Measurements from ENCODE around the gene PRSS3. TPM values are rescaled to one million over a fixed set of nuclear protein-coding genes. Genes with fewer than 3 reads are reported as not detected.

PRSS3 gene
- total RNA-seq, 3 donors from 2014 or later (not counting 1 experiment from before 2014, with no cell fraction given): 3.4 TPM; not detected in 2

DNA sequence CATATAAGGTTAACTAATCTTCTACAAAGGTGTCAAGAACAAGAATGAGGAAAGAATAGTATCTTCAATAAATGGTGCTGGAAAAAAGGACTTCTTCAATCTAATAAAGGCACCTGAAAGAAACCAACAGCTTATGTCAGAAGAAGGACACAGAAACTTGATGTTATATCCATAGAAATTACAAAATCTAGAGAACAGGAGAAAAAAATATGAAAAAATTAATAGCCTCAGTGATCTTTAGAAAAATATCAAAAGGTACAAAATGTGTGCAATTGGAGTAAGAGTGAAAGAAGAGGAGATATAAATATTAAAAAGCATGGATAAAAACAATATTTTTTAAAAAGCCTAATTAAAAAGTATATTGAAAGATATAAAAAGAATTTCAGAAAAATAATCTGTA, 18.8 kb upstream of the PRSS3 start:
- intact Hi-C loops (cut with micrococcal nuclease): no loop called here
- H3K27ac ChIP-seq (ENCODE audit: low read length): no peak overlapping the region
- DNase-seq: no peak
- Mint-ChIP-seq H3K27me3 (ENCODE audit: low read depth in 2 of 2) (peaks cover 5 to 22% of the 10 kb centered on the region in 2 donors), H3K4me3 (peak overlapping the region; percentile 31), H3K9me3 (no peaks in the 10 kb centered on the region), H3K36me3 (no peaks in the 10 kb centered on the region), H3K4me1 (peaks cover 5% of the 10 kb centered on the region in 2 donors), H3K27ac (no peak overlapping the region)
- H3K4me1 ChIP-seq (ENCODE audit: control insufficient read depth, insufficient read depth, low read length): no peaks in the 10 kb centered on the region
- TF ChIP-seq, protein P1, sequence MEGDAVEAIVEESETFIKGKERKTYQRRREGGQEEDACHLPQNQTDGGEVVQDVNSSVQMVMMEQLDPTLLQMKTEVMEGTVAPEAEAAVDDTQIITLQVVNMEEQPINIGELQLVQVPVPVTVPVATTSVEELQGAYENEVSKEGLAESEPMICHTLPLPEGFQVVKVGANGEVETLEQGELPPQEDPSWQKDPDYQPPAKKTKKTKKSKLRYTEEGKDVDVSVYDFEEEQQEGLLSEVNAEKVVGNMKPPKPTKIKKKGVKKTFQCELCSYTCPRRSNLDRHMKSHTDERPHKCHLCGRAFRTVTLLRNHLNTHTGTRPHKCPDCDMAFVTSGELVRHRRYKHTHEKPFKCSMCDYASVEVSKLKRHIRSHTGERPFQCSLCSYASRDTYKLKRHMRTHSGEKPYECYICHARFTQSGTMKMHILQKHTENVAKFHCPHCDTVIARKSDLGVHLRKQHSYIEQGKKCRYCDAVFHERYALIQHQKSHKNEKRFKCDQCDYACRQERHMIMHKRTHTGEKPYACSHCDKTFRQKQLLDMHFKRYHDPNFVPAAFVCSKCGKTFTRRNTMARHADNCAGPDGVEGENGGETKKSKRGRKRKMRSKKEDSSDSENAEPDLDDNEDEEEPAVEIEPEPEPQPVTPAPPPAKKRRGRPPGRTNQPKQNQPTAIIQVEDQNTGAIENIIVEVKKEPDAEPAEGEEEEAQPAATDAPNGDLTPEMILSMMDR (IDR thresholded peaks at IDR 0.05): no peak
- H3K4me3 ChIP-seq (ENCODE audit: low read length): no peak overlapping the region
- no peak for ATAC-seq
- no peaks in the 10 kb centered on the region for H3K27me3 ChIP-seq (ENCODE audit: control insufficient read depth, insufficient read depth, low read length)
- H3K36me3 ChIP-seq (ENCODE audit: control insufficient read depth, insufficient read depth, low read length): no peaks in the 10 kb centered on the region
- no peaks in the 10 kb centered on the region for H3K9me3 ChIP-seq (ENCODE audit: control insufficient read depth, insufficient read depth, low read length)

GRCh38 chr9:33778700-33779351, 16.5 kb upstream of the PRSS3 start:
- 18% methylated on average over 6 of the region's 6 CpGs for WGBS (ENCODE audit: insufficient coverage)
- H3K27me3 Mint-ChIP-seq (ENCODE audit: low read depth in 2 of 2): peaks cover 11 to 13% of the 10 kb centered on the region in 2 donors
- intact Hi-C loops (cut with micrococcal nuclease): loop anchor here (1.0 kb wide), 2 partner anchors 41 to 155 kb away; no protein-coding TSS in a partner anchor
- no peak overlapping the region for H3K27ac Mint-ChIP-seq
- H3K9me3 ChIP-seq (ENCODE audit: control insufficient read depth, insufficient read depth, low read length): no peaks in the 10 kb centered on the region
- TF ChIP-seq, protein P1 (IDR thresholded peaks at IDR 0.05): peak; percentile 83
- no peaks in the 10 kb centered on the region for H3K4me1 ChIP-seq (ENCODE audit: control insufficient read depth, insufficient read depth, low read length)
- DNase-seq: peak; percentile 28 to 81
- no peaks in the 10 kb centered on the region for H3K36me3 Mint-ChIP-seq
- ATAC-seq: peak; percentile 87 to 98 (median 96)
- no peak overlapping the region for H3K27ac ChIP-seq (ENCODE audit: low read length)
- H3K4me3 ChIP-seq (ENCODE audit: low read length): no peak overlapping the region
- H3K4me1 Mint-ChIP-seq: peaks cover 5% of the 10 kb centered on the region in 2 donors
- no peaks in the 10 kb centered on the region for H3K9me3 Mint-ChIP-seq
- no peaks in the 10 kb centered on the region for H3K27me3 ChIP-seq (ENCODE audit: control insufficient read depth, insufficient read depth, low read length)
- no peaks in the 10 kb centered on the region for H3K36me3 ChIP-seq (ENCODE audit: control insufficient read depth, insufficient read depth, low read length)
- H3K4me3 Mint-ChIP-seq: no peak overlapping the region

- H3K4me1 Mint-ChIP-seq: peaks cover 5% of the 10 kb centered on the region in 2 donors
- H3K36me3 Mint-ChIP-seq: no peaks in the 10 kb centered on the region
- H3K36me3 ChIP-seq (ENCODE audit: control insufficient read depth, insufficient read depth, low read length): no peaks in the 10 kb centered on the region
- no peak overlapping the region for H3K4me3 ChIP-seq (ENCODE audit: low read length)
- no peak overlapping the region for H3K27ac Mint-ChIP-seq
- DNase-seq: no peak
- TF ChIP-seq, protein P1 (IDR thresholded peaks at IDR 0.05): no peak
- no peak overlapping the region for H3K4me3 Mint-ChIP-seq
- H3K4me1 ChIP-seq (ENCODE audit: control insufficient read depth, insufficient read depth, low read length): no peaks in the 10 kb centered on the region
- peaks cover 11 to 13% of the 10 kb centered on the region in 2 donors for H3K27me3 Mint-ChIP-seq (ENCODE audit: low read depth in 2 of 2)
- H3K27me3 ChIP-seq (ENCODE audit: control insufficient read depth, insufficient read depth, low read length): no peaks in the 10 kb centered on the region
- H3K9me3 ChIP-seq (ENCODE audit: control insufficient read depth, insufficient read depth, low read length): no peaks in the 10 kb centered on the region
- ATAC-seq: no peak
- H3K9me3 Mint-ChIP-seq: no peaks in the 10 kb centered on the region
- intact Hi-C loops (cut with micrococcal nuclease): no loop called here
- H3K27ac ChIP-seq (ENCODE audit: low read length): no peak overlapping the region
Observed at GRCh38 chr9:33780276-33780675, 15.1 kb upstream of the PRSS3 start.

DNA sequence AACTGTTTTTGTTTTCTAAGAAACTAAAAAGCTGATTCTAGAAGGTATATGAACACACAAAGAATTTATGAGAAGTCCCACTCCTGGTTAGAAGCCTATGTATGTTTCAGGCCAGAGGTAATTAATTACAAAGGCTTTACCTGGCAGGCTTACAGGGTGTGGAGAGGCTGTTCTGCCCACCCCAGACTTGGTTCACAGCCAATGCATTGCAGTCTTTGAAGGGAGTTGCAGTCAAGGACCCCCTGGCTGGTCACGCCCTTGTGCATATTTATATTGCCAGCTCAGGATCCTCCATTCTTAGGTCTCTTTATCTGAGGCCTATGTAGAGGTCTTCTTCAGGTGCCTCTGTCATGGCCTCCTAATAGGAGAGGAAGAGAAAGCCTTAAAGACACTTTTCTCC, 13.6 kb upstream of the PRSS3 start:
- intact Hi-C loops (cut with micrococcal nuclease): no loop called here
- no peaks in the 10 kb centered on the region for H3K36me3 Mint-ChIP-seq
- Histone ChIP-seq H3K9me3 (ENCODE audit: control insufficient read depth, insufficient read depth, low read length) (no peaks in the 10 kb centered on the region), H3K4me3 (ENCODE audit: low read length) (no peak overlapping the region), H3K36me3 (ENCODE audit: control insufficient read depth, insufficient read depth, low read length) (no peaks in the 10 kb centered on the region), H3K27ac (ENCODE audit: low read length) (no peak overlapping the region), H3K27me3 (ENCODE audit: control insufficient read depth, insufficient read depth, low read length) (no peaks in the 10 kb centered on the region), H3K4me1 (ENCODE audit: control insufficient read depth, insufficient read depth, low read length) (no peaks in the 10 kb centered on the region)
- no peak for DNase-seq
- H3K4me1 Mint-ChIP-seq: peaks cover 5% of the 10 kb centered on the region in 2 donors
- ATAC-seq: no peak
- H3K9me3 Mint-ChIP-seq: no peaks in the 10 kb centered on the region
- H3K27ac Mint-ChIP-seq: no peak overlapping the region
- peaks cover 9 to 17% of the 10 kb centered on the region in 2 donors for H3K27me3 Mint-ChIP-seq (ENCODE audit: low read depth in 2 of 2)
- WGBS (ENCODE audit: insufficient coverage): 86% methylated on average over 1 of the region's 1 CpG
- no peak overlapping the region for H3K4me3 Mint-ChIP-seq
- TF ChIP-seq, protein P1 (IDR thresholded peaks at IDR 0.05): no peak
